Activated effector memory CD4-positive, alpha-beta T cell treated with anti-CD3 and anti-CD28 coated beads, Interleukin-2, amount 50 U/mL, for 16 hours (primary cell): ENCODE data around the gene ZC3HAV1.
"Not testable (repeated sequence)": the region's sequence is repeated elsewhere in the genome, so short reads cannot be mapped to it uniquely, and the experiment has no call there.

ENCODE experiments used
- DNase-seq: peaks from one replicate; pipeline ENCODE4 v3.0.0-alpha.2; 2020

Gene ZC3HAV1

DNA sequence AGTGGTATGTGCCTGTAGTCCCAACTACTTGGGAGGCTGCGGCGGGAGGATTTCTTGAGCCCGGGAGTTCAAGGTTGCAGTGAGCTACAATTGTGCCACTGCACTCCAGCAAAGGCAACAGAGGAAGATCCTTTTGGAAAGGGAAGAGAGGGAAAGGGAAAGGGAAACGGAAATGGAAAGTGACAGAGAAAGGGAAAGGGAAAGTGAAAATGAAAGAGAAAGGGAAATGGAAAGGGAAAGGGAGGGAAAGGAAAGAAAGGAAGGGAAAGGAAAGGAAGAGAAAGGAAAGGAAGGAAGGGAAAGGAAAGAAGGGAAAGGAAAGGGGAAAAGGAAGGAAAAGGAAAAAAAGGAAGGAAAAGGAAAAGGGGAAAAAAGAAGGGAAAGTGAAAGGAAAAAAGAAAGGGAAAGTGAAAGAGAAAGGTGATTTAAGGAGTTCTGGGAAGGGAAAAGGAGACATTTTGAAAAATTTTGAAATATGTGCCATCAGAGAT is 2.3 kb upstream of the ZC3HAV1 start:
- DNase-seq = no peak

- no peak for DNase-seq
Measured at GRCh38 chr7:139111147-139111546, 1.6 kb upstream of the ZC3HAV1 start.

DNA sequence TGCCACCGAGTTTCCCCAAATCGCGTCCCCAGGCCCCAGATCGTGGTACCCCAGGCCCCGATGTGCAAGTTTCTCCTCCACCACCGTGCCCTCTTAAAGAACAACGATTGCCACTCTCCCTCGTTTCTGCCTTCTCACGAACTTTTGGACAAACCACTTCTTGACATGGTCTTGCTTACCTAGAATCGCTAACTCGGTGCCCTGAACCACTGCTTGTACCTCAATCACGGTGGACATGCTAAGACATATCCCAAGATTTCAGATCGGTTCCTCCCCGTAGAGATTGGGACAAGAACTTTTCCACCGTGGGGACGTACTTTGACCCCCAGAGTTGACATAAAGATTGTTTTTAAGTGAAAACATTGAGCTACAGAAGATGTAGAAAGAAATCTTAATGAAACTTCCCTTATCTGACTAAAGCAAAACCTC is 477 bp upstream of the ZC3HAV1 start:
- DNase-seq = no peak

DNA sequence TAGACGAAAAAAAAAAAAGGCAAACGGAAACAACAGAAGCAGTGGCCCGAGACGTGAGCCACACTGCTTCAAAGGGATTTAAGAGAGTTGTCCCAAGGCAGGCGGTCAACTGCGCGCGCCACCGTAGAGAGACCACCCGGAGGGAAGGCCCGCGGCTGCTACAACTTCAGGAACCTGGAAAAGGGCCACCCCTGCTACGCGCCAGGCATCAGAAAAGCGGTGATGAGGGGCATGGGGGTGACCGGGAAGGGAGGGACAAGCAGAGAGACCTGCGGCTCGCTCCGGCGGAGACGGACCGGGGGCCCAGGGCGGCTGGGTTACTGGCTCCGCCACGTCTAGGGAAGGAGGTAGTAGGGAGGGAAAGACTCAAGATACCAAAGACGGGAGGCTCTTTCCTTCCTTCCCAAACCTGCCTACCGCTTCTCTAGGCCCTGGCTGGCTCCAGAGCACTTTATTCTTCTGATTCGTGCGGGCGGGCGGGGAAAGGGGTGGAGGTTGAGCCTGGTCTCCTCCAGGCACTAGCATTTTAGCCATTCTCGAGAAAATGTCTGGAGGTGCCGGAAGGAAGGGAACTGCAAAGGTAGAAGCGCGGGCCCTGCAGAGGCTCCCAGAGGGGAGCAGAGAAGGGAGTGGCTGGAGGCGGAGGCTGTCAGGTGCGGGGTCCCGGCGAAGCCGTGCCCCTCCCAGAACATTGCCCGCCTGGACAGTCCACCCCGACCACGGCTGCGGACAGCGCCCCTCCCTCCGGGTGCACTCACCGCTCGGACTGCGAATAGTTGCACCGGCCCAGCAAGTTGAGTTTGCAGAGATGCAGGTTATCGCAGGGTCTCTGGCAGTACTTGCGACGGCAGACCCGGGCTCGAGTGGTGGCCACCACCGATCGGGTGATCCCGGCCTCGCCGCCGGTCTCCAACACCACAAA is 993 bp downstream of the ZC3HAV1 start:
- DNase-seq = peak; percentile 73

- DNase-seq = no peak
Measured at GRCh38 chr7:139106959-139107358, 2.6 kb downstream of the ZC3HAV1 start.

GRCh38 chr7:139106227-139106626 is 3.3 kb downstream of the ZC3HAV1 start:
- DNase-seq = not testable (repeated sequence)

DNA sequence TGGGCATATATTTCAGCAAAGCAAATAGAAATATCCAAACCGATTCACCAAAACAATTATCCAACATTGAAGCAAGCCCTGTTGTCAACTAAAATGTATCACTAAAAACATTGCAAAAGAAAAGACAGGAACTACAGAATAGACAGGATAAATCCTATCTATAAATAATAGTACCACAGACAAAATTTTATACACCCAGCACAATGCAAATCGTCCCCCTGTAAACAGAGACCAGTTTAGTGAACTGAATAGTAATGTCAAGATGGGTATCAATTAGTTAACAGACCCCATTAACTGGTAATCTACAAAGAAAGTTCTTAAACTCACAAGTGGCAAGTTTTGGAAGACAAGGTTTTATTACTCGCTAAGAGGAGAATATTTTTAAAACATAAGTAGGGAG is 4.0 kb downstream of the ZC3HAV1 start:
- no peak for DNase-seq

GRCh38 chr7:139104091-139104450 is 5.4 kb downstream of the ZC3HAV1 start:
- peak; percentile 78 for DNase-seq

GRCh38 chr7:139103057-139103815 is 6.3 kb downstream of the ZC3HAV1 start:
- no peak for DNase-seq

GRCh38 chr7:139101637-139102158 is 7.8 kb downstream of the ZC3HAV1 start:
- DNase-seq = not testable (repeated sequence)

- no peak for DNase-seq
Measured at GRCh38 chr7:139099172-139099947, 10.2 kb downstream of the ZC3HAV1 start.

DNA sequence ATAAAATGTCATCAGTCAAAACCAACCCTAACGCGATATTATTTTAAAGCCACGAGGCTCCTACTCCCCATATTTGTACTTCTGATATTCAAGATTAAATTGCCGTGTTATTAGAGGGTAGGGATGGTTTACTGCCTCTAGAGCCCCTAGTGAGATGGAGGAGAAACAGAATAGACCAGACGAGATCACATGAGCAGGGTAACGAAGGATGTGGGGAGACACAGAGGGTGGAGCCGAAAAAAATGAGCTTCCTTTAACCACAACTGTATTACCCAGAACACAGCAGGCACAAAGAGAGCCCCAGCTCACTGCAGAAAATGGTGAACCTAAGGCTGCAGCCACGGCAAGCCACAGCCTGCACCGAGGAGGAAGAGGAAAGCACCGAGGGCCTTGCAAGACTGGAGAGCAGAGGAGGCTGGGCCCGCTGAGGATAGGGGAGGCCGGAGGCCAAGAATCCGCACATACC is 14.3 kb downstream of the ZC3HAV1 start:
- peak; percentile 89 for DNase-seq

DNA sequence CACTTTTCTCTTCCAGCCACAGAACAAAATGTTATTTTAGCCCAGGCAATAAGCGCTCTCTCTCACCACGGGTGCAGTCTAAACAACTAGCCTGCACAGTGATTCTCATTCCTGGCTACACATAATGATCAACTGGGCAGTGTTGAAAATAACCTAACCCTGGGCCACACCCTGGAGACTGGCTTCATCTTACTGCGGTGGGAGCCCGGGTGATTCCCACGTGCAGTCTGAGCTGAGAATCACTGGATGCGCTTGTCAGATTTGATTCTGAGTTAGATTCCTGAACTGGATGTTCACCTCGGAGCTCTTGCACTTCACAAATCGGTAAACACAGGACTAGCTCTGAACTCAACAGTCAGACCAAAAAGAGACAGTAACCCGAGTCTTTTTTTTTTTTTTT is 14.9 kb downstream of the ZC3HAV1 start:
- peak; percentile 75 for DNase-seq

GRCh38 chr7:139094030-139094429 is 15.5 kb downstream of the ZC3HAV1 start:
- no peak for DNase-seq

DNA sequence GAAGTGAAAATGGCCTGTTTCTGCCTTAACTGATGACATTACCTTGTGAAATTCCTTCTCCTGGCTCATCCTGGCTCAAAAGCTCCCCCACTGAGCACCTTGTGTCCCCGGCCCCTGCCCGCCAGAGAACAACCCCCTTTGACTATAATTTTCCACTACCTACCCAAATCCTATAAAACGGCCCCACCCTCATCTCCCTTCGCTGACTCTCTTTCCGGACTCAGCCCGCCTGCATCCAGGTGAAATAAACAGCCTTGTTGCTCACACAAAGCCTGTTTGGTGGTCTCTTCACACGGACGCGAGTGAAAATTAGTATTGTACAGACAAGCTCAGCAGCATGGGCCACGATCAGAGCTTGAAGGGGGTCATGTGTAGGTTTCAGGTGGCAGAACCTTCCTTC is 16.0 kb downstream of the ZC3HAV1 start:
- peak; percentile 80 for DNase-seq

DNA sequence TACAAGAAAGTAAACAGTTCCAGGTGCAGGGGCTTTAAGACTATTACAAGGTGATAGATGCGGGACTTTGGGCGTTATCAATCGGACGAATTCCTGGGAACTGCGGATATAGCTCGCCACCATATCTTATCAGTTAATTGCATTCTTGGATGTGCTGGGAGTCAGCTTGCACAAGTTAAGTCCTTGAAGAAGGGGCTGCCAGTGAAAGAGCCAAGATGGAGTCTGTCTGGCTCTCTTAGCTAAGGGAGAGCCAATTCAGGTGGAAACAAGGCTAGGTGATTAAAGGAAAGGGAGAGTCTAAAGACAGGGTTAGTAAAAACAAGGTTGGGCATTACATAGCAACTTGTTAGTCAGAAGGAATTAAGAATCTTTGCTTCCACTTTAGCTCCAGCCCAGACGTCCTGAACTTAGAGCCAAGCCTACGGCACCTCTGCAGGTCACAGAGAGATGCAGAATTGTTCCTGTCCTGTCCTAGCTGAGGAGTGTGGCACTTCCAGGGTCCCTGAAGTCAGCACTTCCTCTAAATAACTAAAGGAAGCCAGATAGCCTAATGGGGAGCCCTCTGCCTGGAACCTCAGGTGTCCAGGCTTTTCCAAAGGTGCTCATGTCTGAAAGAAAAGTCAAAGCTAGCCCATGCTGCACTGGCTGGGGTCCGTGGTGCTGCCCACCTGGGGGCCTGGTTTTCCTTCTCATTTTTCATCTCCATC is 17.3 kb downstream of the ZC3HAV1 start:
- DNase-seq = no peak

- DNase-seq = no peak
Measured at GRCh38 chr7:139091677-139091996, 17.9 kb downstream of the ZC3HAV1 start.

GRCh38 chr7:139089118-139089517 is 20.4 kb downstream of the ZC3HAV1 start:
- DNase-seq = no peak

GRCh38 chr7:139088268-139088667 is 21.3 kb downstream of the ZC3HAV1 start:
- DNase-seq = no peak

DNA sequence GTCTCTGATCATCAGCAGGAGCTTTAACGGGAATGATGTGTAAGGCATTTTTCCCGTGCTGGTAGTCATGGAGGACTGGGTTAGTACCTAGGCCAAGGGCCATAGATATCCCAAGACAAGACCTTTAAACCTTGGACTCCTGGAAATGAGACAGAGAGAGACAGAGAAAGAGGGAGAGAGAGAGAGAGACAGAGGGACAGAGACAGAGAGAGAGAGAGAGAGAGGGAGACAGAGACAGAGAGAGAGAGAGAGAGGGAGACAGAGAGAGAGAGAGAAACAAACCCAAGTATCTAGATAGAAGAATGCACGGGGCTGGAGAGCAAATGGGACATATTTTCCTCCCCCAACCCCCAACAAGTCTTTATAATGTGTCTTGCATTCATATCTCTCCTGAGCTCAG is 22.3 kb downstream of the ZC3HAV1 start:
- DNase-seq = no peak

DNA sequence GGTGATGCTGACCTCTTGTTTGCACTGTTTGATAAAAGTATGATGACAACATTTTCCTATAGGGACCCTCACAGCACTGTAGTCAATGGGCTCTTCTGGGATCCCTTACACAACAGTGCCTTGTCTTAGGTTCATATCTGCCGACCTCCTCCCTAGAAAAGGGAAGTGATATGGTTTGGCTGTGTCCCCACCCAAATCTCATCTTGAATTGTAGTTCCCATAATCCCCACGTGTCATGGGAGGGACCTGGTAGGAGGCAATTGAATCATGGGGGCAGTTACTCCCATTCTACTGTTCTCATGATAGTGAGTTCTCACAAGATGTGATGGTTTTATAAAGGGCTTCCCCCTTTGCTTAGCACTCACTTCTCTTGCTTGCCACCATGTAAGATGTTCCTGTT is 23.1 kb downstream of the ZC3HAV1 start:
- DNase-seq = no peak

DNA sequence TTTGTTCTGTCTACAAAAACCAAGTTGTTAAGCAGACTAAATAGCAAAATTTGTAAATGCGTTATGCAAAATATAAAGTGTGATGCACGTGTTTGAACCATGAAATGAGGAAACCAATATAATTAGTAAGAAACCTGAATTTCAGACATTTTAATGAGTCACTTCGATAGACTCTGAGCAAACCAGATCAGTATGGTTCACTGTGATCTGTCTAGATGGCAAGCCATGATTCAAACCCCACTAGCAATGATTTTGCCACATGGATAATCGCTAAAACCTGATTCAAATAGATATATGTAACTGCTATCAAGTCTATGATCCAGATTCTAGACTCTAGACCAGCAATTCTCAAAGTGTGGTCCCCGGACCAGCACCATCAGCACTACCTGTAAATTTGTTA is 24.8 kb downstream of the ZC3HAV1 start:
- DNase-seq = no peak
